Esophagus mucosa (tissue), 1 donor: Measurements from ENCODE around the gene SREBF1. TPM values are rescaled to one million over a fixed set of nuclear protein-coding genes. Genes with fewer than 3 reads are reported as not detected.

Experiments used
- ATAC-seq: fragments of 200-7000 bp; cut with Tn5 transposase; one replicate; pipeline ENCODE4 v1.9.1; 2020
- total RNA-seq: library from RNA; stranded (reverse); gene quantifications from one replicate; pipeline ENCODE4 v1.2.4, GENCODE V29; 2023
- donor health status: DM: yes; HTN: yes; CAD: no.

Gene SREBF1
- total RNA-seq, 1 donor from 2014 or later = 142 TPM

DNA sequence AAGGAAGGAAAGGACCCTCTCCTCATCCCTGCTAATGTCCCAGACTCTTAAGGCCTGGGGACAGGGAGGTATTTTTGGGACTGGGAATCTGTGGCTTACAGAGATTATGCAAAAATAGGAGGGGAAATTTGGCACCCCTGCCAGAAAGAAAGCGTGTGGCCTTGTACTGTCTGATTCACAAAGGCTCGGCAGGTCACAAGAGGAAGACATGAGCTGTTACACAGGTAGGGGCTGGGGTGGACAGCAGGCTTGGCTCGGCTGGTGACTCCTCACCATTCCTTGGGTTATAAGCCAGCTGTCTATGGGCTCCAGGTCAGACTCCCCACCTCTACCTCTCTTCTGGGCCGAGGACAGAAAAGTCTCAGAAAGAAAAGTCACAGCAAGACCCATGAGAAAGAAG, 20.7 kb upstream of the SREBF1 start:
- no peak for ATAC-seq

DNA sequence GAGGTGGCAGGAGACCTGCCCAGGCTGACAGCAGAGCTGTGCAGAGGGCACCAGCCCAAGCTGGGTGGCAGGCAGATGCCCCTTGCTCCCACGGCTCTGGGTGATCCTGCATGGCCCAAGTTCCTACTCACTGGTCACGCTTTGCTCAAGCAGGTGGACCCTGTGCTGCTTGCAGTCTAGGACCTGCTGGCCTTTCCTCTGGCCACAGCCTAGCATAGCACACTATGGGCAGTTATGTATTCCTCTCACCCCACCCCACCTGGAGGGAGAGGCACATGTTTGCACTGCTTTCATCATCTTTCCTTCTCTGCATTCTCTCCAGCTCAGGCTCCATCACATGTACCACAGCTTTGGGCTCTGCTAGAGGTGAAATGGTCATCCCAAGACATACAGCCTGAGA, 19.6 kb upstream of the SREBF1 start:
- peak; percentile 1 for ATAC-seq

DNA sequence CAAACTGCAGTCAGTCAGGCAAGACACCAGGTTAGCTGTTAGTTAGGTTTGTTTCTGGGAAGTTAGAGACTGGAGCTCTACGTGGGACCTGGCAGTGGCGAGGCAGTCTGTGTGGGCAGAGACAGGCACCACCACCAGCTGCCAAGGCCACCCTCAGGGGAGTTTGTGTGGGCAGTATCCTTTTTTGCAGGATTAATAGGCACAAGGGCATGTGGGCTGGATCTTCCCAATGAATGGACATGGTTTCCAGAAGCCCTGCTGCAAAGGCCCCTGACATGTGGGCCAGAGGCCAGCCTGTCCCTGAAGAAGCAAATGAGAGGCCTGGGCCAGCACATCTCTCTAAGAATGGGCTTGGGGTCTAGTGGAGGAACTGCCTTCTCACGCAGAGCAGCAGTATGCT, 19.2 kb upstream of the SREBF1 start:
- ATAC-seq = no peak

DNA sequence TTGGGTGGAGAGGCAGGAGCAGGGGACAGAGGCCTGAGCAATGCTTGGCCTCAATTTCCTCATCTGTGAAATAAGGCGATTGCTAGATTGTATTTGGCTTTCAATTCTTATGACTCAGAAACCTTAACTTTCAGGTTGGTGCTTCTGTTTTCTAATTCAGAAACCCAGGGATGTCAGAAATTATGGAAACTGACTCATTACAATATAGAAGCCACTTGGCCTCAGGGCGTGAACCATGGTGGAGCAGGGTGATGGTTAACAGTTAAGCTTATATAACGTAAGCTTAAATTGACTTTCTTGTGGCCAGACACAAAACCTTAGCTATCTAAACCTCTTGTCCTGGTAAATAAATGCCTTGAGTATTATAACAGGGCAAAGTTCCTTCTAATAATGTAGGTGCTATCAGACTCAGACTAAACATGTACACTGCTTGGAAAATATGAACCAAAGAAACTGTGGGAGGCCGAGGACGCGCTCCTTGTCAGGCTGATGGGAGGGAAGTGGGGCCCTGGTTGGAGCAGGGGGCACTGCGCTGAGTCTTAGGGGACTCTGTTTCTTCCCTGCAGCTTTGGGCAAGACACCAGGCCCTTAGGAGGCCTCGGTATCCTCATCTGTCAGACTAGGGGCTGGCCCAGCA, 17.1 kb upstream of the SREBF1 start:
- ATAC-seq = peak; percentile 23

DNA sequence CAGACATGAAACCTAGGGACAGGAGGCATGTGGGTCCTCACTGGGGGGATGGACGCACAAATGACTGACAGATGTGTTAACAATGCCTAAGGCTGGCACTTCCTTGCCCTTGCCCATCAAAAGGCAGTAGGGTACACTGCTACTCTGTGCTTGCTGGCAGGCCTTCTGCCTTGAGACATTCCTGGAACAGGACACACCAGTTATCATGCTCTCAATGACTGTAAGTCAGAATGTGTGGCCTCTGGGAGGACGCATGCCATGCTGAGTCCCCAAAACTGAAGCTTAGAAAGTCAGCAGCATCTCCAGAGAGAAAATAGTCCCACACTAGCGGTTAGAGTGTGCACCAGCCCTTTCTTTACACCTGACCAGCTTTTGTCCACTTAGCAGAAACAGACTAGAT, 16.1 kb upstream of the SREBF1 start:
- no peak for ATAC-seq

DNA sequence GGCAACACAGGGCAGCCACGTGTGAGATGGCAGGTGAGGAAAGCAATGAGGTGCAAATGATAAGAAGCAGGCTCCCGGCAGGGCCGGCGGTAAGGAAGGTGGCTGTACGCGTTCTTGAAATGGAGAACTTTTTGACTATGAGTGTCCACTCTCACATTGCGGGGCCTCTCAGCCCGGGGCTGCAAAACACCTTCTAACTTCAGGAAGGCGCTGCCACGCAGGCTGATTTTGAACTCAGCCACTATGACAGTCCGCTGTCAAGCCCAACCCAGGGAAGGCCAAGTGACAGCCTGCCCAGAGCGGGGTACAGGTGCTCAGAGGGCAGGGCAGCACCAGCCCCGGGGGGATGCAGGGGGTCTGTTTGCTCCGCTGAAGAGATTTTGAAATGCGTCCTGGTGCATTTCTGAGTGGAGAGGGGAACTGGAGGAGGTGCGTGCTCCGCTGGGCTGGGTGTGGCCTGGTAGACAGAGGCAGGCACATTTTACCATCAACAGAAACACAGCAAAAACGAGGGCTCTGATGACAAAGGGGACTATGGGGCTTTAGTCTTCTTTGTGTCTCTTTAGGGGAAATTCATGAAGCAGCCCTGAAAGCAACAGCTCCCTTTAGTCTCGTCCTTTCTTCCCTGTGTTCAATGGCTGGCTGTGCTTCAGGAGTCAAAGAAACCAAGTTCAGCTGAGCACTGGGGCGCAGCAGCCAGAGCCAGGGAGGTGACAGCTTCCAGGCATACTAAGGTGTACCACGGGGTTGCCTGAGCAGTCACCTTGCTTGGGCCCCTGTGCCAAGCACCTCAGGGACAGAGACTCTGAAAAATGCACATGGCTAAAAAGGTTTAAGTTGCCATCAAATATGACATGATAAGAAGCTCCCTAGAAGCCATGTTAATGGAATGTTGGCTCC, 14.6 kb upstream of the SREBF1 start:
- ATAC-seq = no peak

DNA sequence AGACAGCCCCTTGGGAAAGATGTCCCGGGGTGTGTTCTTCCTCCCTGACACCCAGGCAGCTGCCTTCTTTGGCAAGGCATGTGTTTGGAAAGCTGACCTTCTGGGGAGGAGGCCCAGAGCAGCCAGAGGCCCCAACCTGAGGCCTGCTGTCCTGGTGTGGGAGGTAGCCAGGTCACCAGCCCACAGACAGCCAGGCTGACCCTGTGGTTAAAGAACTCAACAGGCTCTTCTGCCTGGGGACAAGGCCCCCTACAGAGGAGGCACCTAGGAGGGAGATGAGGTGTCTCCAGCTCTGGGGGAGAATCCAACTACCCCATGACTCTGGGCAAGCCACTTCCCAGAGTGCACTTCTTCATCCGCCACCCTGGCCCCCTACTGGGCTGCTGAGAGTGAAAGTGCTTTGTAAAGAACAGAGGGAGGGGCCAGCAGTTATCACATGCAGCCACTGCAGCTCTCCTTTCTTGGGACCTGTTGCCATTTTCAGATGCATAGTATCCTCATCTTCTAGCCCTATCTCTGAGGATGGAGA, 13.1 kb upstream of the SREBF1 start:
- no peak for ATAC-seq

DNA sequence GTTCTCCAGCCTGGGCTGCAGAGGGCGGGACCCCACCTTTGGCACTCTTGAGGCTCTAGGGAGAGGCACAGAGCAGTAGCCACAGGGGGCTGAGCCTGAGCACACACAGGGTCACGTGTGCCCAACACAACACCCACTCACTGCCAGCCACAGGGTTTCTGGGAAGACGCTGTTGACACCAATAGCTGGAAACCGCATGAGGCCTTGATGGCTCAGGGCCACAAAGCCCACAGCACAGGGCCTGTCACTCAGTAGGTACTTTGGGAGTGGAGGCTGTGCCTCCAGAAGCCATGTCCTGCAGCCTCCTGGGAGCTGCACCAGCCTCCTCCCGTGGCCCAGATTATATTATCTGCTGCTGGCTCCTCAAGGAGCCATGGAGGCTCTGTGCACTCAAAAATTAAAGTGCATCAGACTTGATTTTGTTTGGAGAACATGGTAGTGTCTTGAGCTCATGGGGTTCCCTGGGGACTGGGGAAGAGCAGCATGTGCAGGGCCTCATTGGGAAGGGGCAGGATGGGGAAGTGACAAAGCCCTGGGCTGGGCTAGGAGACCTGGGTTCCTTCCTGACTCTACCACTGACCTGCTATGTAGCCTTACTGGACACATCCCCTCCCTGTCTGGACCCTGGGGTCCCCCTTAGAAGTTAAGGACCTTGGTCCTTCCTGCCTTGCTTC, 12.5 kb upstream of the SREBF1 start:
- ATAC-seq = peak; percentile 46

DNA sequence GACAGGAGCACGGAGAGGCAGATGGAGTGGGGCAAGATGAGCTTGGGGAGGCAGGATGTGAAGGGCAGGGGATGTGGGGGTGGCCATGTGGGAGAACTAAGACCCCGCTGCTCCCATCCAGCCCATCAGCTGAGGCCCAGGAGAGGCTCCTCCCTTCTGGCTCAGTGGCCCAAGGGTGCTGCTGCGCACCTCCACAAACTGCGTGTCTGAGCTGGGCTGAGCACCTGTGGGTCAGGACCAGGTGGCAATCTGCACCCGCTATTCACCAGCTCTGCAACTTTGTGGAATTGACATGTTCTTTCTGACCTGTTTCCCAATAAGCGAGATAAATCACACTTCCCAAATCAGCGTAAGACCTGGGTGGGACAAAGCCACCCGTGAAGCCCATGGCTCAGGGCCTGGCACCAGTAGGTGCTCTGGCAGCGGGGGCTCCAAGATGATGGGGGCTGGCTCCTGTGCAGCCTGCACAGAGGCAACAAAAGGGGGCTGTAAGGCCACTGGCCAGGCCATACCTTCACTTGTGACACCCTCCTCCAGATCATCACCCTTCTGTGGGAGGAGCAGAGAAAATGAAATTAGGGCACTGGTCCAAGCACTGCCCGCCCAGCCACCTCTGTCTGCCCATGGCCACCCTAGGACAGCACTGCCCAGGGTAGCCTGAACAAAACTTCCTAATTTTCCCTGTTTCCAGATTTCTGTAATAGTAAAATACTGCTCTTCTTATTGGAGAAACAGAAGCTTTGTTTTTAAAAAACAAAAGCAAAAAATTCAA, 11.7 kb upstream of the SREBF1 start:
- no peak for ATAC-seq

DNA sequence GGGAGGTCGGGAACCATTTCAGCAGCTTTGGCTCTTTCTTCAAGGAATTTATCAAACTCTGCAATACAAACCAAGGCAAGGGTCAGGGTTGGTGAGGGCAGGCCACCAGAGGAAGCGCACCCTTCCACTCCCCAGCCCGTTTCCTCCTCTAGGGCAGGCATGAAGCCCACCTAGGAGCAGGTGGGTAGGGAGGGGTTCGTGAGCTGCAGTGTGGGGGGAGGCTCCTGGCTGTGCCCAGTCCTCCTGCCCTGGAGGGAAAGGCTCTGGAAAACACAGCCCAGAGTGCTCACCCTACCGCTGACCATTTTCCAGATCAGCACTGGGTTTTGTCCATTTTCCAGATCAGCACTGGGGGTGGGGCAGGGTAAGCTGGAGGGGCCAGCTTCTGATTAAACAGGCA, 10.9 kb upstream of the SREBF1 start:
- no peak for ATAC-seq

DNA sequence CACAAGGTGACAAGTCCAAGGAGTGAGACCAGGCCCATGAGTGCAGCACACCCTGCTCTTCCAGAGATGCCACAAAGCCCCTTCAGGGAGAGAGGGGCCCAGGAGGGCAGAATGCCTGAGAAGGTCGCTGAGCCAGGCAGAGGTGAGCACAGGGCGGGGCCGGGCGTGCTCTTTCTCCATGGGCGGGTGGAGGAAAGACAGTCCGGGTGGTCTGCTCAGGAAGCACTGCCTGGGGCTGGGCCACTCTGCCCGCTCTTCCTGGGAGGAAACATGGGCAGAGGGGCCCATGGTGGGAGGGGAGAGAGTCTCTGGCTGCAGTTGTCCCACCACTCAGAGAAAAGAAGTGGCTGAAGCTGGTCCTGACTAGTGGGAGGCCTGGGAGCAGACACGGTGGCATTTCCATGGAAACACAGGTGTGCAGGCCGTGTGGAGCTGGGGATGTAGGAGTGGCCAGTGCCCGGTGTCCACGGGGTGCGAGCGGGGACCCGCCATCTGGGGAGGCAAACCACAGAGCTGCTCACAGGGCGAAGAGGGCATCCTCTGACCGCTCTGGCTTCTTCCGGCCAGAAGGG, 10.4 kb upstream of the SREBF1 start:
- no peak for ATAC-seq

DNA sequence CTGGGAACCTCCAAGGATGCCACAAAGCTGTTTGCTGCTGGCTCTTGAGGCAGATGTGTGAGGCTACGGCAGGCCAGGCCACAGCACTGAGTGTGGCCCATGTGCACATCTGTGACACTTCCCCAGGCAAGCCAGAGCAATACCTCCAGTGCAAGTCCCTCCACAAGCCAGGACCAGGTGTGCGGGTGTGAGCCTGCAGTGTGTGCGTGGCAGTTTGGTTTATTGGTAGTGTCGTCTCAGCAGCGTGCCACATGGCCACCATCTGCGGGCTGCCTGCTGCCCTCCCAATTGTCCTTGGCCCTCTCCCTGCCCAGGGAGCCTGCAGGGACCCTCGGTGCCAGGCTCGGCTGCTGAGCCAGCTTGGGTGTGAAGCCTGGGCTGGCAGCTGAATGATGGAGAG, 9.9 kb upstream of the SREBF1 start:
- ATAC-seq = no peak

DNA sequence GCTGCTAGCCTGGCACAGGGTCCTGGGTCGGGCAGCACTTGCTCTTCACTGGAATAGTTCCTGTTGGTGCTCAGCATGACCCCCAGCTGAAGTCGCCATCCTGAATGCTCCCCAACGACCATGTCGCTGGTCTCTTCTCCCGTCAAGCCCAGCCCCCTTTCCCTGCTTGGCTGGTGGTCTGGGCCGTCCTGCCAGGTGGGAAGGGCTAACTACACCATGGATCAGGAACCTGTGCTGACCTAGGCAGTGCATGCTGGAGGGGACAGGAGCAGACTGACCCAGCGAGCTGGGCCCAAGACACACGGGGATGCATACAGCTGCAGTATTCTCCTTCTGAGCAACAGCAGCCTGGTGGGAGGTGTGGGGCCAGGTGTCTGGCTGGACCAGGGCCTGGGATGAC, 9.2 kb upstream of the SREBF1 start:
- ATAC-seq = no peak

DNA sequence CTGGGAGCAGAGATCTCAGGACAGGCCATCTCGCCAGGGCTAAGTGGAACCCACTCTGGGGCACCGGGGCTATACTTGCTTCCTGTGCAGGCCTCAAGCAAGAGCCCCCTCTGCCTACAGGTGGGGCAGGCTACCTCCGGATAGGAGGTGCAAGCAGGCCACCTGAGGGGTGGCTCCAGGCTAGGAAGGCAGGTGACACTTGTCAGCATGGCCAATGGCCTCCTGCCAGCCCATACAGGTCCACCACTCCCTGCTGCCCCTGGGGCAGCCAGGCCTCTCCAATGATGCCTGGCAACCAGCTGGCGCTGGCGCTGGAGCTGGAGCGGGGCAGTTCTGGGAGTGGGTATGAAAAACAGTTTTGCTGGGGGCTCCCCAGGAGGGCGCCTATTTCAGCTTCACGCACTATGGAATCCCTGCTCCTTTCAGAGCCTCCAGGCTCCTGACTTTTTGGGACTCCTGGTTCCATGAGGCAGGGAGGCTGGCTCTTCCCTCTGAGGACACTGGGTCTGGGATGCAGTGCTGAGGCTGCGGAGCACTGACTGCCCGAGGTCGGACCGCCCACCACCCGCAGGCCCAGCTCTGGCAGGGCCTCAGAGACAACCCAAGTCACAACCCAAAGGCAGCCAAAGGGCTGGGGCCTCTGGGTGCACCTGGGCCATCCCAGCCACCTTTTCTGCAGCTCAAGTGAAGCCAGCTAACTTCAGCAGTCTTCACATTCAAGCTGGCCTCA, 8.4 kb upstream of the SREBF1 start:
- ATAC-seq = no peak

DNA sequence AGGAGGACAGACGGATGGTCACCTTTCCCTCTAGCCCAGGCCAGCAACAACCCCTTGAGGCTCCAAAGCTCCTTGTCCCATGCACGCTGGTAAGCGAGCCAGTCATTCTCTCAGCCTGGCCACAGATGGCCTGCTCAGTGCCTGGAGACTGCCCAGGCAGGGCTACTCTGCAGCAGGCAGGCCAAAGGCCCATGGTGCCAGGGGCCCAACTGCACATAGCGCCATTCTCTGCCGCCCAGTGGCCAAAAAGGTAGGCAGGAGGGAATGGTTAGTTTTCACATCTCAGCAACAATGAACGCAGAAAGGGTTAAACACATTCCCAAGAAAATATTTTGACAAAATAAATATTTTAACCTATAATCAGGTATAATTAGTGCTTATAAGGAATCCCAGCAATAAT, 7.7 kb upstream of the SREBF1 start:
- ATAC-seq = no peak

DNA sequence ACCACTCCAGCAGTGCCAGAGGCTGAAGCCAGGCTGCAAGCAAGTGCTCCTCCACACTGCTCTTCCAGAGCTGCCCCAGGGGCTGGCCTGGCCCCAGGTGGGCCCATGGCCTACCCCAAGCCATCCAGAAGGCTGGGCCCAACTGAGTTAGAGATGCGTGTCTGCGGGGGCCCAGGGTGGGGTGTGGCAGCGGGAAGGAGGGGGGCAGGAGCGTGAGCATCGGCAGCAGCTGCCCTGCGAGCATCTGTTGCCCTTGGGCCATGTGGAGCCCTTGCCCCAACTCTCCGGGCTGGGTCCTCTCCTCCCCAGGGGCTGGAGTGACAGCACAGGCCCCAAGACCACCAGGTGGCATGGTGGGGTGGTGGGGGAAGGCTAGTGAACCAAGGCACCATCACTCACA, 7.3 kb upstream of the SREBF1 start:
- ATAC-seq = no peak

DNA sequence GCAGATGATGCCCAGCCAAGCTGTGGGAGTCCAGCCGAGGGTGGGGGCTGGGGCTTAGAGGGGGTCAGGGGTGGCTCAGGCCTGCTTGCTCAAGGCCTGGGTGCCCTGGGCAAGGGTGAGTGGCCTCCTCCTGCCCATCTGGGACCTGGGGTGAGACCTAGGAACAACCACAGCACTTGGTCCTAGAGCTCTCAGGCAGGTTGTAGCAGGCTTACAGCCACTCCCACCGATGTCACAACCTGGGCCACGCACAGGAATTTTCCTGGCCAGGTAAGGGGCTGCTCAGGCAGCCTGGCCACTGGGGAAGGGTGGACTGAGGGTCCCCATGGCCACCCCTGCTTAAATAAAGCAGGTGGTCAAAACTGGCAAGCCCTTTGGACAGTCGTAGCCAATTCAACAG, 6.3 kb upstream of the SREBF1 start:
- ATAC-seq = peak; percentile 4

DNA sequence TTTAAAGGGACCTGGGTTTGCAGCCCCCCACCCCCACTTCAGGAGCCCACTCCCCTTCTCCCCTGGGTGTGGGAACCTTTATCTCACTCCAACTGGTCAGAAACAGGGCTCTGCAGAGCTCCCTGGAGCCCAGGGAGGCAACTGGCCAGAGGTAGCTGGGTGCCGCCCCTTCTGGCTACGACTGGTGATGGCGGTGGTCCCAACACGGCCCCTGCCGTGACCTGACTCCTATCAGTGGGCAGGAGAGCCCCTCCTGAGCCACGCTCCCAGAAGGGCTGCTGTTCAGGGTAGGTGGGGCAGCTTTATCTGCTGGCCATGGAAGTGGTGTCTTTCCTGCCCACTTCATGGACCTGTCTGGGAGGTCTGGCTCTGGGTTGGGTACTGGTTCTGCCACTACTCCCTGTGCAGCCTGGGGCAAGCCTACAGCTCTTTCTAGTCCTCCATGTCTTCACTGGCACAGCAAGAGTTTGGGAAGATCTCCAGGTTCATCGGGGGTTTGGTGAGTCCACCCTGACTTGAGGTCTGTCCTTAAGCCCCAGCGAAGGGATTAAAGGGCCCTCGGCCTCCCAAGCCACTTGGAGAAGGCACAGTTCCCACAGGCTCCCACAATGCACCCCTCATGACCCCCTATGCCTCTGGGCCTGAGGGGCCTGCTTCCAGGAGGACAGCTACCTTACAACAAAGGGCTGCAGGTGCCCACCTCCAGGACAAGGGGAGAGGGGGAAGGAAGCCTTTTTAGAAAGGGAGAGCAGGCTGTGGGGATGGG, 5.5 kb upstream of the SREBF1 start:
- no peak for ATAC-seq

DNA sequence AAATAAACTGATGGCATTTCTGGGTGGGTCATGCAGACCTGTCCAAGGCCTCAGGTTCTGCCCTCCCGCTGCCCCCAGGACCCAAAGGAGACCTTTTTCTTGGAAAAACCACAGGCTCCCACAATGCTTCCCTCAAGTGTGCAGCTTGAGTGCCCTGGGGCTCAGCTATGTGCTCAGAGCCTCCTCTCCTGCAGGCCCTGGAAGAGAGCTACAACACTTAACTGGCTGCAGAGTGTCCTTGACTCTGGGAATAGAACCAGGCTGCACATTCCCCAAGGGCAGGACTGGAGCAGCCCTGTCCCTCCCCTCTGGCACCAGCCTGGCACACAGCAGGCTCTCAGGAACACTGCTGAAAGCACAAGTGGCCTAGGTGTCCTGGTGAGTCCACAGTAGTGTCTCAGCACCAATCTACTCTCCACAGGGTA, 4.8 kb upstream of the SREBF1 start:
- no peak for ATAC-seq

DNA sequence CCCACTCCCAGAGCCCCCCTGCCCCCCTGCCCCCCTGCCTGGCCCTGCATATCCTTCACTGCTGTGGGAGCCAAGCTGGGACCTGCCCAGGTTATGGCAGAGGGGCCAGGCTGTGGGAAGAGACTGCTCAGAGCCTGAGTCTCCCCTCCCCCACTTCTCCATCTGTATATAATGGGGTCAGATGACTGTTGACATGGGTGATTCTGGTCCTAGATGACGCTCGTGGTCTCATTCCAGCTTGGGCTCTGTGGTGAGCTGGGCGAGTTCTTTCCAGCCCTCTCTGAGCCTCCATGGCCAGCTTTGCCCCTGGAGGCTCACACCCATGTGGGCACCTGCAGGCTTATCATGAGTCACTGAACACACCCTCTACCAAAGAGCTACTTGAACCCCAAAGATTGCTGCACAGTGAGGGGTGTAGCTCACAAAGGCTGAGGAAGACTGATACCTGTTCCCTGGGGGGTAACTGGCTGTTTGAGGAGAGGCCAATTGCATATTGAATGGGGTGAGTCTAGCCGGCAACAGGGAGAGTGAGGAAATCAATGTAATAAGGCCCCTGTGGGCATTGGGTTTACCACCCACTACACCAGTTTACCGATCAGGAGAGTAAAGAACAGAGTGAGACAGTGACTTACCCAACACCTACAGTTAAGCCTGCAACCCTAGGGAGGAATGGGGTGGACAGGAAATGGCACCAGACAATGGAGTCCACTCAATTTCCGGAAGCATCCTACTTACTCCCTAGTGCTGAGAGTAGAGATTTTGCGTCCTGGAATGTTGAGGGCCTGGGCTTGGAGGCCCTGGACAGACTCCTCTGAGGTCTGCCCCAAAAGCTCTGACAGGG, 4.2 kb upstream of the SREBF1 start:
- peak; percentile 63 for ATAC-seq
